Neuronal stem cell (in vitro differentiated cells): ENCODE results near the gene PLA2G2E.

Experiments used
- DNase-seq: peaks from one replicate; pipeline ENCODE4 v3.0.0-alpha.2; 2013; ENCODE audit warnings: low spot score
- H2AFZ ChIP-seq: one replicate; pipeline ENCODE4 v1.6.1; 2013; ENCODE audit warnings: mild to moderate bottlenecking, low read length, inconsistent platforms
- H2AK5ac ChIP-seq: 2 replicates; pipeline ENCODE4 v1.6.1; 2013; ENCODE audit warnings: low read depth, mild to moderate bottlenecking, inconsistent platforms, low read length, moderate library complexity, mixed read lengths
- H2BK120ac ChIP-seq: 2 replicates; pipeline ENCODE4 v1.6.1; 2013; ENCODE audit warnings: low read depth, mild to moderate bottlenecking, inconsistent platforms, low read length, moderate library complexity, mixed read lengths
- H2BK12ac ChIP-seq: one replicate; pipeline ENCODE4 v1.6.1; 2013; ENCODE audit warnings: low read length, inconsistent platforms
- H2BK15ac ChIP-seq: 2 replicates; pipeline ENCODE4 v1.6.1; 2013; ENCODE audit warnings: mild to moderate bottlenecking, low read length, inconsistent platforms, mixed read lengths
- H2BK5ac ChIP-seq: one replicate; pipeline ENCODE4 v1.6.1; 2013; ENCODE audit warnings: inconsistent platforms, mild to moderate bottlenecking, low read length, moderate library complexity
- H3K14ac ChIP-seq: one replicate; pipeline ENCODE4 v1.6.1; 2013; ENCODE audit warnings: low read length, inconsistent platforms
- H3K18ac ChIP-seq: 2 replicates; pipeline ENCODE4 v1.6.1; 2013; ENCODE audit warnings: low read length, inconsistent platforms
- H3K23ac ChIP-seq: 2 replicates; pipeline ENCODE4 v1.6.1; 2013; ENCODE audit warnings: low read depth, mild to moderate bottlenecking, mixed read lengths, low read length, inconsistent platforms; ENCODE audit not compliant: poor library complexity
- H3K27ac ChIP-seq: replicated peaks from 3 replicates; pipeline ENCODE4 v1.5.1; 2013; ENCODE audit warnings: low read length, inconsistent platforms
- H3K27me3 ChIP-seq, 3 experiments: 2 replicates each; pipeline ENCODE4 v1.6.1; 2013; ENCODE audit warnings: low read length in 3 of 3, mild to moderate bottlenecking in 2 of 3, inconsistent platforms in 1 of 3, low read depth in 1 of 3, mixed read lengths in 1 of 3, moderate library complexity in 1 of 3; ENCODE audit not compliant: control insufficient read depth in 3 of 3, insufficient read depth in 3 of 3
- H3K36me3 ChIP-seq, 2 donors: replicated peaks in 1 of 2; 2 replicates each; pipeline ENCODE4 v1.6.1; 2013; ENCODE audit warnings: low read length in 2 of 2; ENCODE audit not compliant: control insufficient read depth in 2 of 2, insufficient read depth in 2 of 2
- H3K4ac ChIP-seq: 2 replicates; pipeline ENCODE4 v1.6.1; 2013; ENCODE audit warnings: inconsistent platforms, mild to moderate bottlenecking, low read length, moderate library complexity
- H3K4me1 ChIP-seq, 2 donors: 1 replicate in 1 of 2; 2 replicates in 1 of 2; pipeline ENCODE4 v1.6.1; 2013; ENCODE audit warnings: low read length in 2 of 2, low read depth in 1 of 2; ENCODE audit not compliant: control insufficient read depth in 2 of 2, insufficient read depth in 1 of 2
- H3K4me2 ChIP-seq: one replicate; pipeline ENCODE4 v1.6.1; 2013; ENCODE audit warnings: mild to moderate bottlenecking, low read length, inconsistent platforms; ENCODE audit not compliant: insufficient read depth, poor library complexity, severe bottlenecking
- H3K4me3 ChIP-seq, 2 donors: 2 replicates each; pipeline ENCODE4 v1.5.1; 2013; ENCODE audit warnings: low read length in 2 of 2, mild to moderate bottlenecking in 2 of 2, inconsistent platforms in 1 of 2, moderate library complexity in 1 of 2
- H3K79me1 ChIP-seq: one replicate; pipeline ENCODE4 v1.6.1; 2013; ENCODE audit warnings: low read depth, mild to moderate bottlenecking, inconsistent platforms, low read length, moderate library complexity
- H3K9ac ChIP-seq: one replicate; pipeline ENCODE4 v1.6.1; 2013; ENCODE audit warnings: mild to moderate bottlenecking, low read depth, low read length, inconsistent platforms; ENCODE audit not compliant: poor library complexity
- H3K9me3 ChIP-seq, 2 donors: replicated peaks in 1 of 2; 2 replicates each; pipeline versions ENCODE3 to v1.6.1; 2013; ENCODE audit warnings: low read length in 2 of 2, mild to moderate bottlenecking in 2 of 2, inconsistent platforms in 1 of 2, low read depth in 1 of 2, mixed read lengths in 1 of 2, moderate library complexity in 1 of 2; ENCODE audit not compliant: control insufficient read depth in 2 of 2, insufficient read depth in 1 of 2
- H4K8ac ChIP-seq: one replicate; pipeline ENCODE4 v1.6.1; 2013; ENCODE audit warnings: low read depth, mild to moderate bottlenecking, inconsistent platforms, low read length, moderate library complexity
- H4K91ac ChIP-seq: one replicate; pipeline ENCODE4 v1.6.1; 2013; ENCODE audit warnings: low read length, low read depth, mild to moderate bottlenecking, inconsistent platforms; ENCODE audit not compliant: poor library complexity
- WGBS, 2 donors: extraction: QIAGEN DNeasy Blood & Tissue Kit; methylation state at CpG; one replicate each; pipeline ENCODE4 v1.1.7; 2013; ENCODE audit warnings: missing lambda C conversion rate in 2 of 2, mixed read lengths in 1 of 2; ENCODE audit not compliant: insufficient read length in 2 of 2, insufficient replicate concordance in 1 of 2; ENCODE audit errors: extremely low coverage in 2 of 2; 5-methylcytosine and 5-hydroxymethylcytosine counted together

PLA2G2E gene

GRCh38 chr1:19909392-19909791 is 14.0 kb downstream of the PLA2G2E start:
- Histone ChIP-seq H3K36me3 (peaks cover 36 to 95% of the 10 kb centered on the region in 2 donors), H2AK5ac (no peak overlapping the region), H3K27ac (no peak overlapping the region), H3K4ac (no peak overlapping the region), H3K23ac (no peak overlapping the region), H3K9ac (no peak overlapping the region), H3K9me3 (no peaks in the 10 kb centered on the region), H3K4me2 (no peak overlapping the region), H3K4me1 (no peaks in the 10 kb centered on the region), H4K8ac (no peak overlapping the region), H2BK120ac (no peak overlapping the region), H2AFZ (no peak overlapping the region), H2BK5ac (no peak overlapping the region), H2BK15ac (no peak overlapping the region), H2BK12ac (no peak overlapping the region), H3K79me1 (no peaks in the 10 kb centered on the region), H3K27me3 (no peaks in the 10 kb centered on the region), H3K14ac (no peak overlapping the region), H3K4me3 (no peak overlapping the region), H3K18ac (no peak overlapping the region), H4K91ac (no peak overlapping the region)
- WGBS, 2 donors = no CpG with 5 or more reads among the region's 5 CpGs
- no peak for DNase-seq

- Histone ChIP-seq H3K4ac (no peak overlapping the region), H3K14ac (no peak overlapping the region), H4K8ac (no peak overlapping the region), H3K79me1 (no peaks in the 10 kb centered on the region), H2AK5ac (no peak overlapping the region), H3K23ac (no peak overlapping the region), H2BK120ac (no peak overlapping the region), H3K36me3 (peaks cover 37 to 96% of the 10 kb centered on the region in 2 donors), H3K9me3 (no peaks in the 10 kb centered on the region), H2AFZ (no peak overlapping the region), H3K4me1 (no peaks in the 10 kb centered on the region), H2BK12ac (no peak overlapping the region), H4K91ac (no peak overlapping the region), H3K18ac (no peak overlapping the region), H3K9ac (no peak overlapping the region), H2BK5ac (no peak overlapping the region), H3K4me2 (no peak overlapping the region), H3K27me3 (no peaks in the 10 kb centered on the region), H2BK15ac (no peak overlapping the region), H3K4me3 (no peak overlapping the region), H3K27ac (peak overlapping the region; percentile 11)
- WGBS, 2 donors = no CpG with 5 or more reads among the region's 13 CpGs
- no peak for DNase-seq
These were observed 16.0 kb downstream of the PLA2G2E start for GRCh38 chr1:19907456-19907855.

- WGBS, 2 donors = no CpG with 5 or more reads among the region's 7 CpGs
- Histone ChIP-seq H3K4me2 (no peak overlapping the region), H3K9ac (no peak overlapping the region), H3K23ac (no peak overlapping the region), H3K79me1 (no peaks in the 10 kb centered on the region), H3K27me3 (no peaks in the 10 kb centered on the region), H3K4ac (no peak overlapping the region), H3K4me1 (no peaks in the 10 kb centered on the region), H3K27ac (no peak overlapping the region), H2BK5ac (no peak overlapping the region), H2BK120ac (no peak overlapping the region), H2AFZ (no peak overlapping the region), H4K8ac (no peak overlapping the region), H2BK15ac (no peak overlapping the region), H3K18ac (no peak overlapping the region), H3K4me3 (no peak overlapping the region), H2BK12ac (no peak overlapping the region), H3K9me3 (no peaks in the 10 kb centered on the region), H3K14ac (no peak overlapping the region), H4K91ac (no peak overlapping the region), H2AK5ac (no peak overlapping the region), H3K36me3 (peaks cover 25 to 98% of the 10 kb centered on the region in 2 donors)
- DNase-seq = no peak
These were observed 19.8 kb downstream of the PLA2G2E start for GRCh38 chr1:19903621-19904020.

GRCh38 chr1:19901653-19902052 is 21.8 kb downstream of the PLA2G2E start:
- no peak overlapping the region for H3K4me2 ChIP-seq
- no CpG with 5 or more reads among the region's 1 CpG for WGBS, 2 donors
- no peak overlapping the region for H4K91ac ChIP-seq
- no peak for DNase-seq
- H3K9me3 ChIP-seq = no peaks in the 10 kb centered on the region
- no peak overlapping the region for H2BK15ac ChIP-seq
- no peak overlapping the region for H3K14ac ChIP-seq
- no peak overlapping the region for H3K4me3 ChIP-seq
- no peak overlapping the region for H3K9ac ChIP-seq
- peaks cover 18 to 97% of the 10 kb centered on the region in 2 donors for H3K36me3 ChIP-seq
- H3K18ac ChIP-seq = no peak overlapping the region
- H3K23ac ChIP-seq = no peak overlapping the region
- H2BK5ac ChIP-seq = no peak overlapping the region
- no peak overlapping the region for H4K8ac ChIP-seq
- no peaks in the 10 kb centered on the region for H3K27me3 ChIP-seq
- H2AK5ac ChIP-seq = no peak overlapping the region
- no peaks in the 10 kb centered on the region for H3K79me1 ChIP-seq
- no peaks in the 10 kb centered on the region for H3K4me1 ChIP-seq
- H3K27ac ChIP-seq = no peak overlapping the region
- no peak overlapping the region for H2BK12ac ChIP-seq
- no peak overlapping the region for H2BK120ac ChIP-seq
- H3K4ac ChIP-seq = no peak overlapping the region
- no peak overlapping the region for H2AFZ ChIP-seq
